ENCODE data around the gene CDC73.

The CDC73 gene

GRCh38 chr1:193251950-193252349, 130.1 kb downstream of the CDC73 start:
- H4K20me1 ChIP-seq (ENCODE audit: low read depth, low read length): no peaks in the 10 kb centered on the region

GRCh38 chr1:193256019-193256418, 134.2 kb downstream of the CDC73 start:
- Histone ChIP-seq H3K79me2 (ENCODE audit: insufficient read depth, low read length) (no peaks in the 10 kb centered on the region), H2AFZ (ENCODE audit: low read depth, low read length, severe bottlenecking) (no peak overlapping the region), H3K4me2 (ENCODE audit: low read depth, low read length, poor library complexity, severe bottlenecking) (no peak overlapping the region), H3K27ac (ENCODE audit: low read depth, low read length) (no peak overlapping the region), H3K9me2 (replicated peaks; ENCODE audit: insufficient read depth, low read length) (no peaks in the 10 kb centered on the region), H4K20me1 (ENCODE audit: low read depth, low read length) (no peaks in the 10 kb centered on the region), H3K4me3 (ENCODE audit: insufficient read depth, low read length, poor library complexity, severe bottlenecking) (no peak overlapping the region), H3K9me3 (ENCODE audit: insufficient read depth, low read length) (no peaks in the 10 kb centered on the region), H3K9ac (ENCODE audit: low read length) (no peak overlapping the region), H3K36me3 (ENCODE audit: low read length) (peaks cover 3% of the 10 kb centered on the region), H3F3A (ENCODE audit: insufficient read depth) (no peaks in the 10 kb centered on the region), H3K27me3 (ENCODE audit: low read length) (no peaks in the 10 kb centered on the region)
- TF ChIP-seq CTCF (IDR thresholded peaks at IDR 0.05; ENCODE audit: insufficient read depth, low read length, poor library complexity, severe bottlenecking): no peak
- TF ChIP-seq EZH2phosphoT487 (conservative IDR thresholded peaks at IDR 0.05; ENCODE audit: low read length): no peak

More at GRCh38 chr1:193251950-193252349, 130.1 kb downstream of the CDC73 start:
- H3K4me2 ChIP-seq (ENCODE audit: low read depth, low read length, poor library complexity, severe bottlenecking): no peak overlapping the region
- H3K9me2 ChIP-seq (replicated peaks; ENCODE audit: insufficient read depth, low read length): no peaks in the 10 kb centered on the region
- H3K79me2 ChIP-seq (ENCODE audit: insufficient read depth, low read length): no peaks in the 10 kb centered on the region
- no peak overlapping the region for H2AFZ ChIP-seq (ENCODE audit: low read depth, low read length, severe bottlenecking)
- H3K9me3 ChIP-seq (ENCODE audit: insufficient read depth, low read length): no peaks in the 10 kb centered on the region
- H3K27me3 ChIP-seq (ENCODE audit: low read length): no peaks in the 10 kb centered on the region
- no peaks in the 10 kb centered on the region; the same call in 1 of the 2 replicates for H3F3A ChIP-seq (ENCODE audit: insufficient read depth)
- H3K27ac ChIP-seq (ENCODE audit: low read depth, low read length): no peak overlapping the region
- H3K4me3 ChIP-seq (ENCODE audit: insufficient read depth, low read length, poor library complexity, severe bottlenecking): no peak overlapping the region
- peaks cover 10% of the 10 kb centered on the region for H3K36me3 ChIP-seq (ENCODE audit: low read length)
- no peak overlapping the region for H3K9ac ChIP-seq (ENCODE audit: low read length)
- no peak for TF ChIP-seq EZH2phosphoT487 (conservative IDR thresholded peaks at IDR 0.05; ENCODE audit: low read length)
- no peak for TF ChIP-seq CTCF (IDR thresholded peaks at IDR 0.05; ENCODE audit: insufficient read depth, low read length, poor library complexity, severe bottlenecking)

GRCh38 chr1:193259636-193260035, 137.8 kb downstream of the CDC73 start:
- H3K9ac ChIP-seq (ENCODE audit: low read length): no peak overlapping the region
- no peak overlapping the region for H3K27ac ChIP-seq (ENCODE audit: low read depth, low read length)
- H3K36me3 ChIP-seq (ENCODE audit: low read length): no peaks in the 10 kb centered on the region
- H3K27me3 ChIP-seq (ENCODE audit: low read length): no peaks in the 10 kb centered on the region
- H3K4me3 ChIP-seq (ENCODE audit: insufficient read depth, low read length, poor library complexity, severe bottlenecking): no peak overlapping the region
- no peaks in the 10 kb centered on the region for H3F3A ChIP-seq (ENCODE audit: insufficient read depth)
- no peaks in the 10 kb centered on the region for H3K9me2 ChIP-seq (replicated peaks; ENCODE audit: insufficient read depth, low read length)
- H2AFZ ChIP-seq (ENCODE audit: low read depth, low read length, severe bottlenecking): no peak overlapping the region
- no peaks in the 10 kb centered on the region for H3K79me2 ChIP-seq (ENCODE audit: insufficient read depth, low read length)
- H4K20me1 ChIP-seq (ENCODE audit: low read depth, low read length): no peaks in the 10 kb centered on the region
- H3K9me3 ChIP-seq (ENCODE audit: insufficient read depth, low read length): no peaks in the 10 kb centered on the region
- no peak overlapping the region for H3K4me2 ChIP-seq (ENCODE audit: low read depth, low read length, poor library complexity, severe bottlenecking)
- no peak for TF ChIP-seq CTCF (IDR thresholded peaks at IDR 0.05; ENCODE audit: insufficient read depth, low read length, poor library complexity, severe bottlenecking)
- no peak for TF ChIP-seq EZH2phosphoT487 (conservative IDR thresholded peaks at IDR 0.05; ENCODE audit: low read length)

Data from SU-DHL-6 (cell line).